DND-41 (cell line): ENCODE results near the gene EXO1.

Experiments used
- ATAC-seq: fragments of 200-7000 bp; cut with Tn5 transposase; 3 replicates; pipeline ENCODE4 v1.9.1; 2021; ENCODE audit warnings: low read depth; ENCODE audit not compliant: insufficient read depth
- DNase-seq: peaks from one replicate; pipeline ENCODE4 v3.0.0-alpha.2; 2020
- H2AFZ ChIP-seq: 2 replicates; pipeline ENCODE4 v1.6.0; 2012; ENCODE audit warnings: low read depth, low read length
- H3K27ac ChIP-seq: 2 replicates; pipeline ENCODE4 v1.5.1; 2012; ENCODE audit warnings: low read length, inconsistent platforms
- H3K27me3 ChIP-seq: fragments of 200-600 bp; sonication (generic); 2 replicates; pipeline ENCODE4 v1.6.0; 2012; ENCODE audit warnings: low read length, mild to moderate bottlenecking, inconsistent platforms; ENCODE audit not compliant: insufficient read depth, poor library complexity
- H3K36me3 ChIP-seq: 2 replicates; pipeline ENCODE4 v1.5.1; 2012; ENCODE audit warnings: low read length, inconsistent platforms; ENCODE audit not compliant: insufficient read depth
- H3K4me1 ChIP-seq: 2 replicates; pipeline ENCODE4 v1.5.1; 2012; ENCODE audit warnings: mild to moderate bottlenecking, low read length; ENCODE audit not compliant: insufficient read depth
- H3K4me2 ChIP-seq: 2 replicates; pipeline ENCODE4 v1.6.0; 2012; ENCODE audit warnings: mild to moderate bottlenecking, moderate library complexity, low read length, inconsistent platforms; ENCODE audit not compliant: insufficient read depth
- H3K4me3 ChIP-seq, 2 experiments: fragments of 200-600 bp in 1 of 2; shearing (Covaris generic) in 1 of 2; 2 replicates each; pipeline ENCODE4 v1.5.1; 2012 to 2016; ENCODE audit warnings: inconsistent platforms in 2 of 2, low read length in 2 of 2, mild to moderate bottlenecking in 2 of 2, low read depth in 1 of 2, moderate library complexity in 1 of 2
- H3K79me2 ChIP-seq: 2 replicates; pipeline ENCODE4 v1.6.0; 2012; ENCODE audit warnings: low read length, inconsistent platforms; ENCODE audit not compliant: insufficient read depth
- H3K9ac ChIP-seq: 2 replicates; pipeline ENCODE4 v1.6.0; 2012; ENCODE audit warnings: low read depth, mild to moderate bottlenecking, inconsistent platforms, low read length, moderate library complexity
- H3K9me3 ChIP-seq: 2 replicates; pipeline ENCODE4 v1.5.1; 2012; ENCODE audit warnings: low read length, moderate library complexity, mild to moderate bottlenecking, inconsistent platforms; ENCODE audit not compliant: insufficient read depth, severe bottlenecking
- H4K20me1 ChIP-seq: 2 replicates; pipeline ENCODE4 v1.6.0; 2012; ENCODE audit warnings: low read length; ENCODE audit not compliant: insufficient read depth
- CTCF ChIP-seq: IDR thresholded peaks from 2 replicates; pipeline ENCODE4 v1.5.1; 2012; ENCODE audit warnings: borderline replicate concordance, low read length, moderate library complexity, mild to moderate bottlenecking; ENCODE audit not compliant: poor library complexity, severe bottlenecking; ENCODE audit errors: extremely low read depth
- EZH2 ChIP-seq: IDR thresholded peaks from 3 replicates; pipeline ENCODE4 v1.6.1; 2012; ENCODE audit warnings: borderline replicate concordance, low read depth, mild to moderate bottlenecking, moderate library complexity, low read length, inconsistent platforms; ENCODE audit not compliant: severe bottlenecking

The EXO1 gene

DNA sequence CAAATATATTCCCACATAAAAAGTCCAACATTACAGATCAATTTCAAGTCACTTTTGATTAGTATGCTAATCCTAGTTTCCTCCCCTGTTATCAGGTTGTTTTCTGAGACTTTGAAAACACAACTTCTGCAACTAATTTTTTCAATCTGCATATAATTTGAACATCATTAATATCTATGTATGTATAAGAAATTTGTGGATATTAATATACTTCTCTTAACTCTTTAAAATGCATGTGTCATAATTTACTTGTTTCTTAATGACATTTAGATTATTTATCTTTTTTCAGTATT, 48.6 kb downstream of the EXO1 start:
- no peaks in the 10 kb centered on the region for H4K20me1 ChIP-seq
- no peaks in the 10 kb centered on the region for H3K27me3 ChIP-seq
- no peaks in the 10 kb centered on the region for H3K9me3 ChIP-seq
- DNase-seq (no peak), ATAC-seq (no peak)
- TF ChIP-seq CTCF, result no peak
- no peak for TF ChIP-seq EZH2
- peaks cover 43% of the 10 kb centered on the region; the same call in 1 of the 2 replicates for H3K36me3 ChIP-seq
- no peak overlapping the region for H2AFZ ChIP-seq
- no peak overlapping the region for H3K27ac ChIP-seq
- no peak overlapping the region for H3K4me3 ChIP-seq
- H3K9ac ChIP-seq, result no peak overlapping the region
- H3K79me2 ChIP-seq, result no peaks in the 10 kb centered on the region
- H3K4me2 ChIP-seq, result no peak overlapping the region
- H3K4me1 ChIP-seq, result no peaks in the 10 kb centered on the region

GRCh38 chr1:241899210-241899609, 51.2 kb downstream of the EXO1 start:
- H3K27me3 ChIP-seq, result no peaks in the 10 kb centered on the region
- H3K9me3 ChIP-seq, result no peaks in the 10 kb centered on the region
- no peak overlapping the region for H3K27ac ChIP-seq
- H3K79me2 ChIP-seq, result no peaks in the 10 kb centered on the region
- DNase-seq (no peak), ATAC-seq (no peak)
- H4K20me1 ChIP-seq, result no peaks in the 10 kb centered on the region
- no peak for TF ChIP-seq CTCF
- no peak for TF ChIP-seq EZH2
- no peaks in the 10 kb centered on the region for H3K4me1 ChIP-seq
- H3K4me2 ChIP-seq, result no peak overlapping the region
- H3K4me3 ChIP-seq, result no peak overlapping the region
- no peak overlapping the region for H3K9ac ChIP-seq
- H3K36me3 ChIP-seq, result peaks cover 34% of the 10 kb centered on the region; the same call in 1 of the 2 replicates
- no peak overlapping the region for H2AFZ ChIP-seq

GRCh38 chr1:241900381-241900780, 52.4 kb downstream of the EXO1 start:
- peaks cover 34% of the 10 kb centered on the region; the same call in 1 of the 2 replicates for H3K36me3 ChIP-seq

More at GRCh38 chr1:241900381-241900780, 52.4 kb downstream of the EXO1 start:
- Histone ChIP-seq H3K4me1 (no peaks in the 10 kb centered on the region), H3K4me2 (no peak overlapping the region), H3K79me2 (no peaks in the 10 kb centered on the region), H3K27me3 (no peaks in the 10 kb centered on the region), H4K20me1 (no peaks in the 10 kb centered on the region), H3K9ac (no peak overlapping the region), H2AFZ (no peak overlapping the region), H3K4me3 (no peak overlapping the region), H3K27ac (no peak overlapping the region), H3K9me3 (no peaks in the 10 kb centered on the region)
- ATAC-seq, result no peak
- TF ChIP-seq EZH2, result no peak
- no peak for TF ChIP-seq CTCF
- no peak for DNase-seq
